Measurements from ENCODE around the gene HCFC2. TPM values are rescaled to one million over a fixed set of nuclear protein-coding genes. Genes with fewer than 3 reads are reported as not detected.
"Not testable (repeated sequence)": the region's sequence is repeated elsewhere in the genome, so short reads cannot be mapped to it uniquely, and the experiment has no call there.

The HCFC2 gene
- 10 to 100 TPM; 16.7 to 18.1 TPM for total RNA-seq
- 10 to 100 TPM; 21.2 to 26.8 (median 26.0) TPM for polyA plus RNA-seq (ENCODE audit: insufficient read length in 6 of 6)
- long read RNA-seq, donor 1 = 0 reads
- long read RNA-seq, donor 2 = 0 reads
- long read RNA-seq, donor 3, full-length matches to known transcripts = 2 of 9 reads
- long read RNA-seq, donor 3, partial matches to known transcripts = 7 of 9 reads
- long read RNA-seq, donor 3, other reads (novel, unspliced or antisense) = 0 of 9 reads
- long read RNA-seq, donor 4, partial matches to known transcripts = 2 of 2 reads
- long read RNA-seq, donor 4, other reads (novel, unspliced or antisense) = 0 of 2 reads
- long read RNA-seq, donor 5, full-length matches to known transcripts = 2 of 8 reads
- long read RNA-seq, donor 5, partial matches to known transcripts = 6 of 8 reads
- long read RNA-seq, donor 5, other reads (novel, unspliced or antisense) = 0 of 8 reads
- long read RNA-seq, donor 6, full-length matches to known transcripts = 1 of 1 reads
- long read RNA-seq, donor 6, partial matches to known transcripts = 0 of 1 reads
- long read RNA-seq, donor 6, other reads (novel, unspliced or antisense) = 0 of 1 reads
- long read RNA-seq, donor 7 = 0 reads
- long read RNA-seq, donor 8, partial matches to known transcripts = 44 of 57 reads
- long read RNA-seq, donor 8, other reads (novel, unspliced or antisense) = 12 of 57 reads
- long read RNA-seq, donor 9 = 0 reads
- long read RNA-seq, donor 10 = 0 reads
- long read RNA-seq, donor 11, full-length matches to known transcripts = 3 of 12 reads
- long read RNA-seq, donor 11, partial matches to known transcripts = 9 of 12 reads
- long read RNA-seq, donor 11, other reads (novel, unspliced or antisense) = 0 of 12 reads
- long read RNA-seq, donor 12, full-length matches to known transcripts = 2 of 8 reads
- long read RNA-seq, donor 12, partial matches to known transcripts = 6 of 8 reads
- long read RNA-seq, donor 12, other reads (novel, unspliced or antisense) = 0 of 8 reads

GRCh38 chr12:104064031-104064841 lies at the start of gene HCFC2:
Gene HCFC2, plus strand, starts transcription at chr12:104064531. Its CDS starts 30 bp downstream, at chr12:104064561.
- Histone ChIP-seq H3K27me3 (no peaks in the 10 kb centered on the region), H3K36me3 (peaks cover 3 to 8% of the 10 kb centered on the region in 2 donors), H3K27ac (peak within 1 kb of the TSS; percentile 82 to 84), H3K4me1 (peaks cover 4 to 21% of the 10 kb centered on the region in 2 donors), H3K9me3 (no peaks in the 10 kb centered on the region), H3K4me3 (peak within 1 kb of the TSS; percentile 77 to 84)
- ATAC-seq (peak; percentile 99), DNase-seq (peak; percentile 89 to 99 (median 94))
- TF ChIP-seq CTCF (IDR thresholded peaks at IDR 0.05) = no peak
- intact Hi-C loops (cut with DNase I) = no loop called here

- ATAC-seq; H3K27me3 ChIP-seq; H3K4me3 ChIP-seq; intact Hi-C loops (cut with DNase I); H3K36me3 ChIP-seq; H3K4me1 ChIP-seq; H3K9me3 ChIP-seq; DNase-seq; H3K27ac ChIP-seq: not testable (repeated sequence)
Observed at GRCh38 chr12:104021862-104022261, 42.5 kb upstream of the HCFC2 start.

GRCh38 chr12:104022786-104023185 lies 41.5 kb upstream of the HCFC2 start:
- H3K36me3 ChIP-seq = no peaks in the 10 kb centered on the region
- H3K4me1 ChIP-seq = no peaks in the 10 kb centered on the region
- no peak for TF ChIP-seq CTCF (IDR thresholded peaks at IDR 0.05)
- H3K9me3 ChIP-seq = peaks cover 0 to 4% of the 10 kb centered on the region in 2 donors
- intact Hi-C loops (cut with DNase I) = no loop called here
- DNase-seq = peak in 2 of 4 donors; percentile 42 to 51
- H3K27ac ChIP-seq = no peak overlapping the region
- no peaks in the 10 kb centered on the region for H3K27me3 ChIP-seq
- no peak for ATAC-seq
- H3K4me3 ChIP-seq = no peak overlapping the region

GRCh38 chr12:104023710-104024109 lies 40.6 kb upstream of the HCFC2 start:
- no peak overlapping the region for H3K27ac ChIP-seq
- no peaks in the 10 kb centered on the region for H3K4me1 ChIP-seq
- no peaks in the 10 kb centered on the region for H3K27me3 ChIP-seq
- H3K4me3 ChIP-seq = no peak overlapping the region
- no peak for TF ChIP-seq CTCF (IDR thresholded peaks at IDR 0.05)
- DNase-seq (no peak), ATAC-seq (no peak)
- intact Hi-C loops (cut with DNase I) = no loop called here
- H3K9me3 ChIP-seq = peaks cover 0 to 4% of the 10 kb centered on the region in 2 donors
- no peaks in the 10 kb centered on the region for H3K36me3 ChIP-seq

- intact Hi-C loops (cut with DNase I) = no loop called here
- no peak for DNase-seq
- ATAC-seq = no peak
Observed at GRCh38 chr12:104024348-104024747, 40.0 kb upstream of the HCFC2 start.

More at GRCh38 chr12:104024348-104024747, 40.0 kb upstream of the HCFC2 start:
- no peak overlapping the region for H3K4me3 ChIP-seq
- no peaks in the 10 kb centered on the region for H3K36me3 ChIP-seq
- H3K4me1 ChIP-seq = no peaks in the 10 kb centered on the region
- no peak overlapping the region for H3K27ac ChIP-seq
- H3K9me3 ChIP-seq = peaks cover 0 to 4% of the 10 kb centered on the region in 2 donors
- no peak for TF ChIP-seq CTCF (IDR thresholded peaks at IDR 0.05)
- H3K27me3 ChIP-seq = no peaks in the 10 kb centered on the region
